IMR-90 (cell line): ENCODE measurements around the gene ZNF337.

Experiments
- MAFK ChIP-seq: IDR thresholded peaks from 2 replicates; pipeline ENCODE4 v1.6.1; 2012; ENCODE audit warnings: low read depth, low read length, improper control_type of control experiment
- POLR2A ChIP-seq: IDR thresholded peaks from 2 replicates; pipeline ENCODE4 v1.6.1; 2012; ENCODE audit warnings: mild to moderate bottlenecking, low read depth, low read length
- RFX5 ChIP-seq: IDR thresholded peaks from 2 replicates; pipeline ENCODE4 v1.8.0; 2012; ENCODE audit warnings: low read depth, mild to moderate bottlenecking, low read length, moderate library complexity
- TF ChIP-seq, protein P1 (sequence below): conservative IDR thresholded peaks from 2 replicates; pipeline ENCODE4 v1.5.1; 2012; ENCODE audit warnings: mild to moderate bottlenecking, low read depth, low read length, improper control_type of control experiment

GRCh38 chr20:25624500-25624939, 72.1 kb downstream of the ZNF337 start:
- TF ChIP-seq POLR2A: no peak
- TF ChIP-seq RFX5: no peak
- TF ChIP-seq, protein P1, sequence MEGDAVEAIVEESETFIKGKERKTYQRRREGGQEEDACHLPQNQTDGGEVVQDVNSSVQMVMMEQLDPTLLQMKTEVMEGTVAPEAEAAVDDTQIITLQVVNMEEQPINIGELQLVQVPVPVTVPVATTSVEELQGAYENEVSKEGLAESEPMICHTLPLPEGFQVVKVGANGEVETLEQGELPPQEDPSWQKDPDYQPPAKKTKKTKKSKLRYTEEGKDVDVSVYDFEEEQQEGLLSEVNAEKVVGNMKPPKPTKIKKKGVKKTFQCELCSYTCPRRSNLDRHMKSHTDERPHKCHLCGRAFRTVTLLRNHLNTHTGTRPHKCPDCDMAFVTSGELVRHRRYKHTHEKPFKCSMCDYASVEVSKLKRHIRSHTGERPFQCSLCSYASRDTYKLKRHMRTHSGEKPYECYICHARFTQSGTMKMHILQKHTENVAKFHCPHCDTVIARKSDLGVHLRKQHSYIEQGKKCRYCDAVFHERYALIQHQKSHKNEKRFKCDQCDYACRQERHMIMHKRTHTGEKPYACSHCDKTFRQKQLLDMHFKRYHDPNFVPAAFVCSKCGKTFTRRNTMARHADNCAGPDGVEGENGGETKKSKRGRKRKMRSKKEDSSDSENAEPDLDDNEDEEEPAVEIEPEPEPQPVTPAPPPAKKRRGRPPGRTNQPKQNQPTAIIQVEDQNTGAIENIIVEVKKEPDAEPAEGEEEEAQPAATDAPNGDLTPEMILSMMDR: no peak
- TF ChIP-seq MAFK: no peak
